C4-2B (cell line): ENCODE results near the gene SCNN1G.

Experiments used
- ZFX ChIP-seq: fragments of 450-650 bp; IDR thresholded peaks from 2 replicates; pipeline ENCODE4 v1.6.1; 2017
- TF ChIP-seq, protein P1 (sequence below): fragments of 450-650 bp; conservative IDR thresholded peaks from 2 replicates; pipeline ENCODE4 v1.5.1; 2017; ENCODE audit warnings: mild to moderate bottlenecking

DNA sequence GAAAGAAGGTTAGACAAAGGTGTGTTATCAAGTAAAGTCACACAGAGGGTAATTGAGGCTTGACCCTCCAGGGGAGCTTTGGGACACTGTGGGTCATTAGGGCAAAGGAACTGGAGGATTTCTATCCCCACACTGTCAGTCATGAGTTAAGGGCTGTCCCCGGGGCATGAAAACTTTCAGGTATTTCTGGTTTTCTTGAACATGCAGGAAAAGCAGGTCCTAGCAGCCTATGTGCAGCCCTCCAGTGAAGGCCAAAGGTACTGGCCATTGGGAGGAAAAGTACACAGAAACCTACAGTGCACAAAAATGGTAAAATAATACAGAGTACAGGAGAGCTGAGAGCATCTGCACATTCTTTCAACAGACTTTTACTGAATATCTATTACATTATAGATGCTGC lies 75.1 kb downstream of the SCNN1G start:
- TF ChIP-seq, protein P1, sequence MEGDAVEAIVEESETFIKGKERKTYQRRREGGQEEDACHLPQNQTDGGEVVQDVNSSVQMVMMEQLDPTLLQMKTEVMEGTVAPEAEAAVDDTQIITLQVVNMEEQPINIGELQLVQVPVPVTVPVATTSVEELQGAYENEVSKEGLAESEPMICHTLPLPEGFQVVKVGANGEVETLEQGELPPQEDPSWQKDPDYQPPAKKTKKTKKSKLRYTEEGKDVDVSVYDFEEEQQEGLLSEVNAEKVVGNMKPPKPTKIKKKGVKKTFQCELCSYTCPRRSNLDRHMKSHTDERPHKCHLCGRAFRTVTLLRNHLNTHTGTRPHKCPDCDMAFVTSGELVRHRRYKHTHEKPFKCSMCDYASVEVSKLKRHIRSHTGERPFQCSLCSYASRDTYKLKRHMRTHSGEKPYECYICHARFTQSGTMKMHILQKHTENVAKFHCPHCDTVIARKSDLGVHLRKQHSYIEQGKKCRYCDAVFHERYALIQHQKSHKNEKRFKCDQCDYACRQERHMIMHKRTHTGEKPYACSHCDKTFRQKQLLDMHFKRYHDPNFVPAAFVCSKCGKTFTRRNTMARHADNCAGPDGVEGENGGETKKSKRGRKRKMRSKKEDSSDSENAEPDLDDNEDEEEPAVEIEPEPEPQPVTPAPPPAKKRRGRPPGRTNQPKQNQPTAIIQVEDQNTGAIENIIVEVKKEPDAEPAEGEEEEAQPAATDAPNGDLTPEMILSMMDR = no peak
- no peak for TF ChIP-seq ZFX
